Neural progenitor cell (in vitro differentiated cells): ENCODE data around the gene LZTS3.

Experiments
- EZH2phosphoT487 ChIP-seq: fragments of 200-600 bp; sonication (generic); IDR thresholded peaks from 2 replicates; pipeline ENCODE4 v1.6.1; 2017; ENCODE audit warnings: antibody characterized with exemption
- TF ChIP-seq, protein P1 (sequence below): fragments of 200-600 bp; sonication (generic); IDR thresholded peaks from 2 replicates; pipeline ENCODE4 v1.5.1; 2017; ENCODE audit warnings: antibody characterized with exemption, mild to moderate bottlenecking

DNA sequence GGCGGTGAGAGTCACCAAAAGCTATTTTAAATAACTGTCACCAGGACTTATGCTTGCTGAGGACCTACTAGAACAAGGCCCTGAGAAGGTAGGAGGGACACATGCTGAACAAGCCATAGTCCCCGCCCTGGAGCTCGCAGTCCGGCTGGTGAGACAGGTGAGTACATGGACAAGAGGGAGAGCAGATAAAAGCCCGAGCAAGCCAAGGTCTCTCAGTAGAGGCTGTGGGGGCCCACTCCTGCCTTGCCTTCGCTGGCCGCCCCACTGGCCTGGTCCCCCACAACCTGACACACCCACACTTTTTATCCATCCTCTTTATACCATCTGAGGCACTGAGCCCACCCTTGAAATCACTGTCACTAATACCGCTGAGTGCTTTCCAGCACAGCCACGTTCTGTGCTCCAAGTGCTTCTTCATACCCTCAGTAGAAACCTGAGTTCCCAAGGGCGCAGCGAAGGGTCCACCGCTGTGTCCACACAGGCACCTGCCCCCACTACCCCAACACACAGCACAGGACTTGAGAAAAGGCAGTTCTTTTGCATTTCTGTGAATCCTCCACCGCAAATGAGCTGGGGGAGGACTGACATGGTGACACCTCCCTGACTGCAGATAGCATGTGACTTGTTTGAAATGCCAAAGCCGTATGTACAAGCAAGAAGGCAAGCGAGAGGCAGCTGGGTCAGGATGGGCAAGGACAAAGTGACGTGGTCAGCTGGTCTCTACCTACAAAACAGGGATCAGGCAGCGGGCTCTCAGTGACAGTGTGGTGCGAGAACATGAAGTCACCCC lies 19.1 kb upstream of the LZTS3 start:
- TF ChIP-seq, protein P1, sequence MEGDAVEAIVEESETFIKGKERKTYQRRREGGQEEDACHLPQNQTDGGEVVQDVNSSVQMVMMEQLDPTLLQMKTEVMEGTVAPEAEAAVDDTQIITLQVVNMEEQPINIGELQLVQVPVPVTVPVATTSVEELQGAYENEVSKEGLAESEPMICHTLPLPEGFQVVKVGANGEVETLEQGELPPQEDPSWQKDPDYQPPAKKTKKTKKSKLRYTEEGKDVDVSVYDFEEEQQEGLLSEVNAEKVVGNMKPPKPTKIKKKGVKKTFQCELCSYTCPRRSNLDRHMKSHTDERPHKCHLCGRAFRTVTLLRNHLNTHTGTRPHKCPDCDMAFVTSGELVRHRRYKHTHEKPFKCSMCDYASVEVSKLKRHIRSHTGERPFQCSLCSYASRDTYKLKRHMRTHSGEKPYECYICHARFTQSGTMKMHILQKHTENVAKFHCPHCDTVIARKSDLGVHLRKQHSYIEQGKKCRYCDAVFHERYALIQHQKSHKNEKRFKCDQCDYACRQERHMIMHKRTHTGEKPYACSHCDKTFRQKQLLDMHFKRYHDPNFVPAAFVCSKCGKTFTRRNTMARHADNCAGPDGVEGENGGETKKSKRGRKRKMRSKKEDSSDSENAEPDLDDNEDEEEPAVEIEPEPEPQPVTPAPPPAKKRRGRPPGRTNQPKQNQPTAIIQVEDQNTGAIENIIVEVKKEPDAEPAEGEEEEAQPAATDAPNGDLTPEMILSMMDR: no peak
- no peak for TF ChIP-seq EZH2phosphoT487
